GM13977 (cell line): ENCODE measurements around the gene CSMD2.

Experiments
- DNase-seq: peaks from one replicate; pipeline ENCODE4 v3.0.0; 2012; ENCODE audit warnings: low spot score
- in situ Hi-C: fragments of 300-500 bp; cut with MboI; formaldehyde crosslinking; loops from one replicate; pipeline ENCODE4 v1.12.0; 2022; ENCODE audit warnings: low sequenced_read_pairs, low pct_unique_long_range_greater_than_20kb, mixed read lengths, inconsistent platforms; ENCODE audit not compliant: unreplicated experiment
- TF ChIP-seq, protein P1 (sequence below): IDR thresholded peaks from 2 replicates; pipeline ENCODE4 v1.5.1; 2012; ENCODE audit warnings: mild to moderate bottlenecking, control low read depth; ENCODE audit not compliant: insufficient read depth; ENCODE audit errors: extremely low read depth, missing control alignments

The CSMD2 gene

GRCh38 chr1:33502726-33503125, 662.3 kb downstream of the CSMD2 start:
- TF ChIP-seq, protein P1, sequence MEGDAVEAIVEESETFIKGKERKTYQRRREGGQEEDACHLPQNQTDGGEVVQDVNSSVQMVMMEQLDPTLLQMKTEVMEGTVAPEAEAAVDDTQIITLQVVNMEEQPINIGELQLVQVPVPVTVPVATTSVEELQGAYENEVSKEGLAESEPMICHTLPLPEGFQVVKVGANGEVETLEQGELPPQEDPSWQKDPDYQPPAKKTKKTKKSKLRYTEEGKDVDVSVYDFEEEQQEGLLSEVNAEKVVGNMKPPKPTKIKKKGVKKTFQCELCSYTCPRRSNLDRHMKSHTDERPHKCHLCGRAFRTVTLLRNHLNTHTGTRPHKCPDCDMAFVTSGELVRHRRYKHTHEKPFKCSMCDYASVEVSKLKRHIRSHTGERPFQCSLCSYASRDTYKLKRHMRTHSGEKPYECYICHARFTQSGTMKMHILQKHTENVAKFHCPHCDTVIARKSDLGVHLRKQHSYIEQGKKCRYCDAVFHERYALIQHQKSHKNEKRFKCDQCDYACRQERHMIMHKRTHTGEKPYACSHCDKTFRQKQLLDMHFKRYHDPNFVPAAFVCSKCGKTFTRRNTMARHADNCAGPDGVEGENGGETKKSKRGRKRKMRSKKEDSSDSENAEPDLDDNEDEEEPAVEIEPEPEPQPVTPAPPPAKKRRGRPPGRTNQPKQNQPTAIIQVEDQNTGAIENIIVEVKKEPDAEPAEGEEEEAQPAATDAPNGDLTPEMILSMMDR: no peak
- in situ Hi-C loops: no loop called here
- no peak for DNase-seq

DNA sequence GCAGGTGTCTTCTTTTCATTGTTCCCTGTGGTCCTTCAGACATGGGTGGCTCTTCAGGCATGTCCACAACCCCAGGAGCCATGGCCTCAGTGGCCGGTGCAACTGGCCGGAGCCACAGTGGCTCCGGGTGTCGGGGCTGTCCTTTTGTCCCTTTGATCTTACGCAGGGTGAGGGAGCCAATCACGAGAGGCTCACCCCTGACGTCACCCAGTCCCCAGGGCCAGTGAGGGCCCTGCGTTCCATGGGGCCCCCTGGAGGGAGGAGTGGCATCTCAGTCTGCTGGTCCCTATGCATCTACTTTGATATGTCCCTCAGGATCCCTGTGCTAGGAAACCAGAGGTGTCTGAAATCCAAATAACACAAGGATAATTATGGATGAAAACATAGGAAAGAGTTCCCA, 663.3 kb downstream of the CSMD2 start:
- TF ChIP-seq, protein P1: no peak
- in situ Hi-C loops: no loop called here
- DNase-seq: no peak

GRCh38 chr1:33501309-33501708, 663.7 kb downstream of the CSMD2 start:
- TF ChIP-seq, protein P1: no peak
- DNase-seq: no peak
- in situ Hi-C loops: no loop called here

DNA sequence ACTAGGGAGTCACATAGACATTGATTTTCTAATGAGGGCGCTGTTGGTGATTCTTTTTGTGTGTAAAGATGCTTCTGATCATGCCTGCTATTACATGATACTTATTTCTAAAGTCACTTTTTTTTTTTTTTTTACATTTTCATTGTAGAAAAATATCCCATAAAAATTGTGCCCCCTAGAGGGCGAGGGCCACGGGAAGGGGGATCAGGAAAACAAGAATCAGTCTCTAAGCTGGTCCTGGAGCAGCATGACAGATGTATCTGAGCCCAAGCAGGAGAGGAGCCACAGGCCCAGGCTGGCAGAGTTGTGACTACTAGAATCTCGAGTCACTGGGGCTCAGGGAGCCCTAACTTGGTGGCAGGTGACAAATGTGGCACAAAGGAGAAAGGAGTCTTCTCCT, 664.5 kb downstream of the CSMD2 start:
- TF ChIP-seq, protein P1: no peak
- in situ Hi-C loops: no loop called here
- DNase-seq: no peak

- in situ Hi-C loops: no loop called here
- TF ChIP-seq, protein P1: no peak
- no peak for DNase-seq
Observed at GRCh38 chr1:33497410-33497809, 667.6 kb downstream of the CSMD2 start.

DNA sequence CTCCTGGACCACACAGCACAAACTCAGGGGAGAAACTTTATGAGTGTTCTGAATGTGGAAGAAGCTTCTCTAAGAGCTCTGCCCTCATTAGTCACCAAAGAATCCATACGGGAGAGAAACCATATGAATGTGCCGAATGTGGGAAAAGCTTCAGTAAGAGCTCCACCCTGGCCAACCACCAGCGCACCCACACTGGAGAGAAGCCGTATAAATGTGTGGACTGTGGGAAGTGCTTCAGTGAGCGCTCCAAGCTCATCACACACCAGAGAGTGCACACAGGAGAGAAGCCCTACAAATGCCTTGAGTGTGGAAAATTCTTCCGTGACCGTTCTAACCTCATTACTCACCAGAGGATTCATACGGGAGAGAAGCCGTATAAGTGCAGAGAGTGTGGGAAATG, 670.1 kb downstream of the CSMD2 start:
- TF ChIP-seq, protein P1: no peak
- no peak for DNase-seq
- in situ Hi-C loops: no loop called here

GRCh38 chr1:33488624-33489023, 676.4 kb downstream of the CSMD2 start:
- in situ Hi-C loops: no loop called here
- TF ChIP-seq, protein P1: no peak
- no peak for DNase-seq
